HFF-Myc (cell line): ENCODE results near the gene CARD9.

Experiments used
- DNase-seq: peaks from one replicate; pipeline ENCODE4 v3.0.0-alpha.2; 2011; ENCODE audit warnings: low read depth; ENCODE audit errors: extremely low read depth
- H3K4me3 ChIP-seq: replicated peaks from 2 replicates; pipeline ENCODE4 v1.5.1; 2011; ENCODE audit warnings: low read depth, mild to moderate bottlenecking, control low read depth, low read length
- CTCF ChIP-seq: IDR thresholded peaks from 2 replicates; pipeline ENCODE4 v1.5.1; 2012; ENCODE audit warnings: mild to moderate bottlenecking, low read depth, low read length, control low read depth; ENCODE audit errors: missing control alignments

CARD9 gene

GRCh38 chr9:136316896-136317676 is 56.4 kb downstream of the CARD9 start:
- no peak for TF ChIP-seq CTCF
- H3K4me3 ChIP-seq: no peak overlapping the region
- DNase-seq: no peak

DNA sequence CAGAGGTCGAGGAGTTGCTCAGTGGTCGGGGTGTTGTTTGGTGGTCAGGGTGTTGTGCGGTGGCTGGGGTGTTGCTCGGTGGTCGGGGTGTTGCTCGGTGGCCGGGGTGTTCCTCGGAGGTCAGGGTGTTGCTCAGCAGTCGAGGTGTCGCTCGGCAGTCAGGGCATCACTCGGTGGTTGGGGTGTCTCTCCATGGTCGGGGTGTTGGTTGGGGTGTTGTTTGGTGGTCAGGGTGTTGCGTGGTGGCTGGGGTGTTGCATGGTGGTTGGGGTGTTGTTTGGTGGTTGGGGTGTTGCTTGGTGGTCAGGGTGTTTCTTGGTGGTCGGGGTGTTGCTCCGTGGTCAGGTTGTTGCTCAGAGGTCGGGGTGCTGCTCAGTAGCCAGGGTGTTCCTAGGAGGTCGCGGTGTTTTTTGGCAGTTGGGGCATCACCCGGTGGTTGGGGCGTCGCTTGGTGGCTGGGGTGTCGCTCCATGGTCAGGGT is 57.2 kb downstream of the CARD9 start:
- no peak overlapping the region for H3K4me3 ChIP-seq
- TF ChIP-seq CTCF: no peak
- DNase-seq: no peak

GRCh38 chr9:136314944-136315343 is 58.5 kb downstream of the CARD9 start:
- no peak for TF ChIP-seq CTCF
- no peak for DNase-seq
- H3K4me3 ChIP-seq: no peak overlapping the region

GRCh38 chr9:136314056-136314416 is 59.4 kb downstream of the CARD9 start:
- DNase-seq: no peak
- H3K4me3 ChIP-seq: no peak overlapping the region
- no peak for TF ChIP-seq CTCF
